H9 (cell line): Measurements from ENCODE around the gene SCAP. TPM values are rescaled to one million over a fixed set of nuclear protein-coding genes. Genes with fewer than 3 reads are reported as not detected.

Source experiments
- DNase-seq: peaks from one replicate; pipeline ENCODE4 v3.0.0-alpha.2; 2017
- H2AFZ ChIP-seq: one replicate; pipeline ENCODE4 v1.6.1; 2013; ENCODE audit warnings: mild to moderate bottlenecking, low read length, control low read depth, moderate library complexity
- H2AK5ac ChIP-seq: 2 replicates; pipeline ENCODE4 v1.6.1; 2013; ENCODE audit warnings: low read length, control low read depth, mixed read lengths; ENCODE audit not compliant: insufficient read length
- H2BK120ac ChIP-seq: one replicate; pipeline ENCODE4 v1.6.1; 2013; ENCODE audit warnings: low read depth, mild to moderate bottlenecking, low read length, control low read depth, inconsistent platforms; ENCODE audit not compliant: poor library complexity, severe bottlenecking
- H2BK12ac ChIP-seq: 2 replicates; pipeline ENCODE4 v1.6.1; 2013; ENCODE audit warnings: low read length, control low read depth, mixed read lengths, low read depth; ENCODE audit not compliant: insufficient read length
- H2BK15ac ChIP-seq: 2 replicates; pipeline ENCODE4 v1.6.1; 2013; ENCODE audit warnings: low read depth, low read length, control low read depth
- H2BK20ac ChIP-seq: one replicate; pipeline ENCODE4 v1.6.1; 2013; ENCODE audit warnings: low read depth, mild to moderate bottlenecking, low read length, control low read depth, inconsistent platforms; ENCODE audit not compliant: poor library complexity, severe bottlenecking
- H2BK5ac ChIP-seq: 2 replicates; pipeline ENCODE4 v1.6.1; 2013; ENCODE audit warnings: low read length, control low read depth, mixed read lengths; ENCODE audit not compliant: insufficient read length
- H3K14ac ChIP-seq: 2 replicates; pipeline ENCODE4 v1.6.1; 2013; ENCODE audit warnings: low read length, control low read depth; ENCODE audit not compliant: insufficient read depth
- H3K18ac ChIP-seq: 2 replicates; pipeline ENCODE4 v1.6.1; 2013; ENCODE audit warnings: low read depth, mild to moderate bottlenecking, mixed read lengths, low read length, control low read depth; ENCODE audit not compliant: insufficient read length
- H3K23ac ChIP-seq: 2 replicates; pipeline ENCODE4 v1.6.1; 2013; ENCODE audit warnings: low read length, control low read depth, mixed read lengths, low read depth; ENCODE audit not compliant: insufficient read length
- H3K23me2 ChIP-seq: 2 replicates; pipeline ENCODE4 v1.6.1; 2013; ENCODE audit warnings: low read depth, mild to moderate bottlenecking, mixed read lengths, low read length, control low read depth; ENCODE audit not compliant: insufficient read length, poor library complexity, severe bottlenecking
- H3K27ac ChIP-seq: 2 replicates; pipeline ENCODE4 v1.5.1; 2013; ENCODE audit warnings: low read length, control low read depth, mixed read lengths, low read depth; ENCODE audit not compliant: insufficient read length
- H3K27me3 ChIP-seq: 2 replicates; pipeline ENCODE4 v1.6.1; 2013; ENCODE audit warnings: low read length, control low read depth, inconsistent platforms; ENCODE audit not compliant: insufficient read depth
- H3K4ac ChIP-seq: 2 replicates; pipeline ENCODE4 v1.6.1; 2013; ENCODE audit warnings: low read depth, mild to moderate bottlenecking, control low read depth, inconsistent platforms, low read length, moderate library complexity
- H3K4me1 ChIP-seq: 2 replicates; pipeline ENCODE4 v1.6.1; 2013; ENCODE audit warnings: low read length, control low read depth, inconsistent platforms; ENCODE audit not compliant: insufficient read depth
- H3K4me2 ChIP-seq: 2 replicates; pipeline ENCODE4 v1.6.1; 2013; ENCODE audit warnings: low read length, control low read depth, mixed read lengths; ENCODE audit not compliant: insufficient read length, insufficient read depth
- H3K56ac ChIP-seq: 2 replicates; pipeline ENCODE4 v1.6.1; 2013; ENCODE audit warnings: low read depth, mild to moderate bottlenecking, mixed read lengths, low read length, control low read depth; ENCODE audit not compliant: insufficient read length
- H3K79me1 ChIP-seq: 2 replicates; pipeline ENCODE4 v1.6.1; 2013; ENCODE audit warnings: low read depth, mild to moderate bottlenecking, moderate library complexity, low read length, control low read depth, inconsistent platforms; ENCODE audit not compliant: insufficient read depth, poor library complexity, severe bottlenecking
- H3K79me2 ChIP-seq: 2 replicates; pipeline ENCODE4 v1.6.1; 2013; ENCODE audit warnings: low read length, control low read depth, inconsistent platforms; ENCODE audit not compliant: insufficient read depth
- H3K9ac ChIP-seq: 2 replicates; pipeline ENCODE4 v1.6.1; 2013; ENCODE audit warnings: low read length, control low read depth, mixed read lengths; ENCODE audit not compliant: insufficient read length; ENCODE audit errors: extremely low read depth
- H3K9me3 ChIP-seq: one replicate; pipeline ENCODE4 v1.6.1; 2013; ENCODE audit warnings: low read depth, low read length, inconsistent platforms; ENCODE audit not compliant: control insufficient read depth
- H3T11ph ChIP-seq: one replicate; pipeline ENCODE4 v1.6.1; 2013; ENCODE audit warnings: mild to moderate bottlenecking, low read length, control low read depth, inconsistent platforms
- H4K20me1 ChIP-seq: one replicate; pipeline ENCODE4 v1.6.1; 2013; ENCODE audit not compliant: control insufficient read depth, insufficient read length, insufficient read depth
- H4K5ac ChIP-seq: 2 replicates; pipeline ENCODE4 v1.6.1; 2013; ENCODE audit warnings: low read depth, mild to moderate bottlenecking, mixed read lengths, low read length, control low read depth; ENCODE audit not compliant: insufficient read length
- H4K8ac ChIP-seq: replicated peaks from 2 replicates; pipeline ENCODE4 v1.6.1; 2013; ENCODE audit warnings: low read length, control low read depth, mixed read lengths, low read depth; ENCODE audit not compliant: insufficient read length
- H4K91ac ChIP-seq: 2 replicates; pipeline ENCODE4 v1.6.1; 2013; ENCODE audit warnings: low read depth, mild to moderate bottlenecking, moderate library complexity, mixed read lengths, low read length, control low read depth; ENCODE audit not compliant: insufficient read length
- H3K27ac Mint-ChIP-seq, 3 experiments: 2 replicates in 2 of 3; 3 replicates in 1 of 3; pipeline ENCODE4 v1.8.0; 2020 to 2021; ENCODE audit warnings: mixed read lengths in 3 of 3, mild to moderate bottlenecking in 1 of 3, moderate library complexity in 1 of 3
- H3K27me3 Mint-ChIP-seq: 2 replicates; pipeline ENCODE4 v1.8.0; 2021; ENCODE audit warnings: low read depth, mild to moderate bottlenecking, moderate library complexity, mixed read lengths
- H3K36me3 Mint-ChIP-seq, 3 experiments: 2 replicates in 2 of 3; 3 replicates in 1 of 3; pipeline ENCODE4 v1.8.0; 2020 to 2021; ENCODE audit warnings: low read depth in 3 of 3, mixed read lengths in 3 of 3; ENCODE audit not compliant: insufficient read depth in 1 of 3
- H3K4me1 Mint-ChIP-seq, 2 experiments: 2 replicates each; pipeline ENCODE4 v1.8.0; 2020; ENCODE audit warnings: mixed read lengths in 2 of 2
- H3K4me3 Mint-ChIP-seq, 2 experiments: 2 replicates in 1 of 2; 3 replicates in 1 of 2; pipeline ENCODE4 v1.8.0; 2020 to 2021; ENCODE audit warnings: mild to moderate bottlenecking in 2 of 2, mixed read lengths in 2 of 2, moderate library complexity in 1 of 2
- H3K9me3 Mint-ChIP-seq, 2 experiments: 2 replicates in 1 of 2; 3 replicates in 1 of 2; pipeline ENCODE4 v1.8.0; 2020; ENCODE audit warnings: mild to moderate bottlenecking in 2 of 2, mixed read lengths in 2 of 2, moderate library complexity in 1 of 2
- CTCF ChIP-seq: fragments of 200-600 bp; sonication (generic); conservative IDR thresholded peaks from 3 replicates; pipeline ENCODE4 v1.8.0; 2021; ENCODE audit warnings: antibody characterized with exemption, mild to moderate bottlenecking
- WGBS: extraction: QIAGEN DNeasy Blood & Tissue Kit; methylation state at CpG from one replicate; pipeline ENCODE4 v1.1.7; 2013; ENCODE audit warnings: missing lambda C conversion rate, low lambda C conversion rate, mixed read lengths; ENCODE audit not compliant: insufficient read length; ENCODE audit errors: extremely low coverage; 5-methylcytosine and 5-hydroxymethylcytosine counted together
- total RNA-seq: library from RNA; stranded (reverse); gene quantifications from 2 replicates; pipeline ENCODE4 v1.2.1, GENCODE V29; 2021

The SCAP gene
- total RNA-seq, 1 experiment from 2014 or later, result 104 TPM

- H2BK12ac ChIP-seq, result no peak overlapping the region
- H3K23me2 ChIP-seq, result no peaks in the 10 kb centered on the region
- no peak overlapping the region for H2AFZ ChIP-seq
- no peak overlapping the region for H2AK5ac ChIP-seq
- H4K8ac ChIP-seq, result no peak overlapping the region
- H3K9me3 ChIP-seq, result no peaks in the 10 kb centered on the region
- no peaks in the 10 kb centered on the region for H3K27me3 Mint-ChIP-seq
- no peak overlapping the region for H3K18ac ChIP-seq
- peaks cover 20 to 48% (median 46%) of the 10 kb centered on the region in 3 experiments for H3K36me3 Mint-ChIP-seq
- H2BK120ac ChIP-seq, result no peak overlapping the region
- no peak overlapping the region for H3K27ac ChIP-seq
- no peak overlapping the region for H2BK5ac ChIP-seq
- no peak overlapping the region for H3K4me2 ChIP-seq
- H4K5ac ChIP-seq, result no peak overlapping the region
- H4K20me1 ChIP-seq, result peaks cover 3% of the 10 kb centered on the region
- H3K27ac Mint-ChIP-seq, result peak overlapping the region in 2 of 3 experiments; percentile 37 to 69; a peak in 2 of 7 replicates
- H3K56ac ChIP-seq, result no peak overlapping the region
- no peaks in the 10 kb centered on the region for H3K4me1 ChIP-seq
- DNase-seq, result no peak
- no peak overlapping the region for H3K4me3 Mint-ChIP-seq
- WGBS, result no CpG with 5 or more reads among the region's 4 CpGs
- H3K79me2 ChIP-seq, result no peaks in the 10 kb centered on the region; the same call in 1 of the 2 replicates
- H3K27me3 ChIP-seq, result no peaks in the 10 kb centered on the region
- H3K9ac ChIP-seq, result no peak overlapping the region
- H2BK15ac ChIP-seq, result no peak overlapping the region
- no peak overlapping the region for H3K14ac ChIP-seq
- H3K4me1 Mint-ChIP-seq, result peaks cover 13 to 14% of the 10 kb centered on the region in 2 experiments
- H3T11ph ChIP-seq, result no peak overlapping the region
- no peak overlapping the region for H3K4ac ChIP-seq
- H4K91ac ChIP-seq, result no peak overlapping the region
- H3K9me3 Mint-ChIP-seq, result no peaks in the 10 kb centered on the region
- no peak overlapping the region for H2BK20ac ChIP-seq
- TF ChIP-seq CTCF, result no peak
- peaks cover 3% of the 10 kb centered on the region for H3K79me1 ChIP-seq
- H3K23ac ChIP-seq, result no peak overlapping the region
Measured at GRCh38 chr3:47441796-47442551, 33.8 kb downstream of the SCAP start.
